H1 (cell line): Measurements from ENCODE around the gene KRTAP10-2. TPM values are rescaled to one million over a fixed set of nuclear protein-coding genes. Genes with fewer than 3 reads are reported as not detected.
A peak's percentile ranks its signal among the peaks of the same experiment; 100 is the strongest.
"Not testable (repeated sequence)": the region's sequence is repeated elsewhere in the genome, so short reads cannot be mapped to it uniquely, and the experiment has no call there.

Experiments used
- CTCF ChIA-PET: fragments of 300-600 bp; sonication (Branson Sonifier 250); formaldehyde crosslinking; loops from one replicate; lab custom pipeline; 2021; ENCODE audit not compliant: partially characterized antibody; lab: Charles Lee
- POLR2A ChIA-PET: fragments of 300-600 bp; sonication (Branson Sonifier 250); formaldehyde crosslinking; loops from one replicate; lab custom pipeline; 2021; ENCODE audit warnings: inconsistent platforms; ENCODE audit not compliant: partially characterized antibody; lab: Charles Lee
- DNase-seq, 2 experiments: peaks; one replicate each; pipeline versions ENCODE4 v3.0.0 to v3.0.0-alpha.2; 2010 to 2022; ENCODE audit warnings: low spot score in 2 of 2, low read depth in 1 of 2, mixed read lengths in 1 of 2
- FAIRE-seq: peaks from 2 replicates; lab custom pipeline; 2011; peaks lifted over from hg19 to GRCh38; lab: Jason Lieb, UNC
- H2AFZ ChIP-seq: 2 replicates; pipeline ENCODE4 v1.8.1; 2012; ENCODE audit warnings: low read length, inconsistent platforms
- H2AK5ac ChIP-seq: 2 replicates; pipeline ENCODE4 v1.6.1; 2013; ENCODE audit warnings: low read depth, low read length
- H2BK120ac ChIP-seq: replicated peaks from 2 replicates; pipeline ENCODE3; 2013; ENCODE audit warnings: low read depth, low read length, inconsistent platforms
- H2BK12ac ChIP-seq: 2 replicates; pipeline ENCODE4 v1.6.1; 2013; ENCODE audit warnings: low read depth, low read length
- H2BK15ac ChIP-seq: 2 replicates; pipeline ENCODE4 v1.6.1; 2013; ENCODE audit warnings: low read length
- H2BK20ac ChIP-seq: 2 replicates; pipeline ENCODE4 v1.6.1; 2013; ENCODE audit warnings: low read length
- H2BK5ac ChIP-seq: 2 replicates; pipeline ENCODE4 v1.6.1; 2013; ENCODE audit warnings: low read depth, low read length
- H3K14ac ChIP-seq: 2 replicates; pipeline ENCODE4 v1.6.1; 2013; ENCODE audit warnings: inconsistent platforms; ENCODE audit not compliant: insufficient read length
- H3K18ac ChIP-seq: 2 replicates; pipeline ENCODE4 v1.6.1; 2013; ENCODE audit warnings: low read length; ENCODE audit errors: extremely low read depth
- H3K23ac ChIP-seq: 2 replicates; pipeline ENCODE4 v1.6.1; 2013; ENCODE audit warnings: inconsistent platforms; ENCODE audit not compliant: insufficient read length
- H3K23me2 ChIP-seq: 2 replicates; pipeline ENCODE4 v1.6.1; 2013; ENCODE audit warnings: low read depth, low read length
- H3K27ac ChIP-seq: 2 replicates; pipeline ENCODE4 v1.6.1; 2011; ENCODE audit warnings: low read depth, low read length, inconsistent platforms
- H3K27me3 ChIP-seq, 4 experiments: replicated peaks in 1 of 4; 1 replicate in 1 of 4; 2 replicates in 3 of 4; pipeline versions ENCODE4 v1.6.1 to v1.8.1; 2011 to 2013; ENCODE audit warnings: low read length in 3 of 4, mild to moderate bottlenecking in 3 of 4, inconsistent platforms in 2 of 4, mixed read lengths in 2 of 4, moderate library complexity in 1 of 4; ENCODE audit not compliant: control insufficient read depth in 3 of 4, insufficient read depth in 3 of 4; ENCODE audit errors: extremely low read depth in 1 of 4
- H3K36me3 ChIP-seq, 4 experiments: 2 replicates each; pipeline versions ENCODE4 v1.6.1 to v1.8.1; 2011 to 2013; ENCODE audit warnings: mild to moderate bottlenecking in 4 of 4, low read length in 3 of 4, moderate library complexity in 2 of 4, control low read depth in 1 of 4, inconsistent platforms in 1 of 4; ENCODE audit not compliant: insufficient read depth in 4 of 4, control insufficient read depth in 2 of 4
- H3K4ac ChIP-seq: replicated peaks from 2 replicates; pipeline ENCODE3; 2013; ENCODE audit warnings: low read length, low read depth, mixed read lengths, inconsistent platforms; ENCODE audit not compliant: insufficient read length
- H3K4me1 ChIP-seq, 4 experiments: replicated peaks in 1 of 4; 1 replicate in 1 of 4; 2 replicates in 3 of 4; pipeline versions ENCODE4 v1.6.1 to v1.8.1; 2011 to 2013; ENCODE audit warnings: low read length in 3 of 4, inconsistent platforms in 2 of 4, mixed read lengths in 1 of 4; ENCODE audit not compliant: insufficient read depth in 4 of 4, control insufficient read depth in 3 of 4
- H3K4me2 ChIP-seq, 2 experiments: 2 replicates each; pipeline versions ENCODE4 v1.6.1 to v1.8.1; 2011 to 2013; ENCODE audit warnings: low read depth in 2 of 2, low read length in 2 of 2, control low read depth in 1 of 2, inconsistent platforms in 1 of 2, mild to moderate bottlenecking in 1 of 2; ENCODE audit not compliant: insufficient read depth in 1 of 2
- H3K4me3 ChIP-seq, 4 experiments: fragments of 200-600, 300-600 bp in 1 of 4; sonication (generic), shearing (Covaris generic), sonication (Bioruptor Twin) in 1 of 4; 2 replicates each; pipeline versions ENCODE4 v1.5.1 to v1.8.1; 2011 to 2016; ENCODE audit warnings: low read length in 4 of 4, low read depth in 3 of 4, control low read depth in 2 of 4, inconsistent platforms in 2 of 4, mild to moderate bottlenecking in 2 of 4, mixed read lengths in 1 of 4, moderate library complexity in 1 of 4; ENCODE audit not compliant: insufficient read depth in 2 of 4; ENCODE audit errors: extremely low read depth in 1 of 4
- H3K56ac ChIP-seq: replicated peaks from 2 replicates; pipeline ENCODE3; 2013; ENCODE audit warnings: low read depth, mild to moderate bottlenecking, mixed read lengths, low read length, inconsistent platforms; ENCODE audit not compliant: insufficient read length
- H3K79me1 ChIP-seq: 2 replicates; pipeline ENCODE4 v1.6.1; 2013; ENCODE audit warnings: low read depth, low read length, control low read depth
- H3K79me2 ChIP-seq, 2 experiments: 2 replicates each; pipeline versions ENCODE4 v1.6.1 to v1.8.1; 2012 to 2013; ENCODE audit warnings: low read length in 2 of 2, mild to moderate bottlenecking in 2 of 2, inconsistent platforms in 1 of 2; ENCODE audit not compliant: insufficient read depth in 2 of 2, control insufficient read depth in 1 of 2
- H3K9ac ChIP-seq, 4 experiments: replicated peaks in 1 of 4; 1 replicate in 1 of 4; 2 replicates in 3 of 4; pipeline versions ENCODE4 v1.6.1 to v1.8.1; 2011 to 2013; ENCODE audit warnings: low read depth in 3 of 4, low read length in 3 of 4, control low read depth in 2 of 4, mild to moderate bottlenecking in 2 of 4, moderate library complexity in 2 of 4, inconsistent platforms in 1 of 4; ENCODE audit errors: extremely low read depth in 1 of 4
- H3K9me3 ChIP-seq, 2 experiments: 2 replicates each; pipeline versions ENCODE4 v1.6.1 to v1.8.1; 2012 to 2013; ENCODE audit warnings: mild to moderate bottlenecking in 2 of 2, moderate library complexity in 2 of 2, control low read depth in 1 of 2, inconsistent platforms in 1 of 2, low read depth in 1 of 2, low read length in 1 of 2, mixed read lengths in 1 of 2; ENCODE audit not compliant: insufficient read depth in 2 of 2
- H4K20me1 ChIP-seq, 2 experiments: replicated peaks in 1 of 2; 2 replicates each; pipeline versions ENCODE3 to v1.8.1; 2011 to 2013; ENCODE audit warnings: inconsistent platforms in 2 of 2, low read length in 2 of 2, mild to moderate bottlenecking in 1 of 2; ENCODE audit not compliant: insufficient read depth in 2 of 2, control insufficient read depth in 1 of 2
- H4K5ac ChIP-seq: 2 replicates; pipeline ENCODE4 v1.6.1; 2013; ENCODE audit warnings: low read length, low read depth, mixed read lengths, inconsistent platforms; ENCODE audit not compliant: insufficient read length
- H4K8ac ChIP-seq: 2 replicates; pipeline ENCODE4 v1.8.0; 2013; ENCODE audit warnings: mild to moderate bottlenecking, moderate library complexity, low read length, inconsistent platforms; ENCODE audit not compliant: insufficient read depth; ENCODE audit errors: extremely low read depth
- H4K91ac ChIP-seq: replicated peaks from 2 replicates; pipeline ENCODE3; 2013; ENCODE audit warnings: low read length, mixed read lengths, inconsistent platforms; ENCODE audit not compliant: insufficient read length
- CTCF ChIP-seq, 3 experiments: IDR thresholded peaks; 1 replicate in 2 of 3; 2 replicates in 1 of 3; pipeline versions ENCODE4 v1.5.1 to v1.6.1; 2011; ENCODE audit warnings: low read length in 3 of 3, mild to moderate bottlenecking in 3 of 3, inconsistent platforms in 2 of 3, low read depth in 1 of 3, moderate library complexity in 1 of 3; ENCODE audit not compliant: insufficient read depth in 1 of 3; ENCODE audit errors: control extremely low read depth in 1 of 3
- RAD21 ChIP-seq, 2 experiments: IDR thresholded peaks in 1 of 2; conservative IDR thresholded peaks in 1 of 2; 2 replicates each; pipeline ENCODE4 v1.6.1; 2011; ENCODE audit warnings: low read depth in 2 of 2, low read length in 2 of 2, improper control_type of control experiment in 1 of 2, inconsistent platforms in 1 of 2, mild to moderate bottlenecking in 1 of 2, moderate library complexity in 1 of 2
- WGBS, 2 experiments: shearing (Covaris generic) in 1 of 2; methylation state at CpG; one replicate each; pipeline versions ENCODE4 v1.1.6 to v1.1.7; 2013 to 2015; ENCODE audit warnings: low lambda C conversion rate in 2 of 2, mixed read lengths in 2 of 2, inconsistent platforms in 1 of 2, low coverage in 1 of 2, missing lambda C conversion rate in 1 of 2; ENCODE audit not compliant: insufficient replicate concordance in 2 of 2, insufficient coverage in 1 of 2, insufficient read length in 1 of 2; ENCODE audit errors: extremely low coverage in 1 of 2, missing lambda C conversion rate in 1 of 2; 5-methylcytosine and 5-hydroxymethylcytosine counted together
- polyA plus RNA-seq, 7 experiments: library from polyadenylated mRNA; depleted of rRNA in 3 of 7; stranded (reverse) in 5 of 7; unstranded in 2 of 7; fragments of >200 nt in 5 of 7; fragments of 200-250 nt in 2 of 7; gene quantifications; 1 replicate in 5 of 7; 2 replicates in 1 of 7; 4 replicates in 1 of 7; pipeline versions ENCODE4 v1.2.1 to v1.2.3, GENCODE V29; 2011 to 2013; ENCODE audit warnings: missing spikeins in 2 of 7, mixed read lengths in 2 of 7
- total RNA-seq: library from RNA; stranded (reverse); fragmentation: NEBNext Ultra II Directional; extraction: Animal tissue kit (Norgen Biotek cat#: 25700); gene quantifications from 2 replicates; pipeline ENCODE4 v1.2.1, GENCODE V29; 2021

Gene KRTAP10-2
- total and polyA plus RNA-seq, 2 of the 8 experiments (the other 6 are each of a cell fraction or from before 2014, with no cell fraction given): 0.11 TPM; not detected in 1

DNA sequence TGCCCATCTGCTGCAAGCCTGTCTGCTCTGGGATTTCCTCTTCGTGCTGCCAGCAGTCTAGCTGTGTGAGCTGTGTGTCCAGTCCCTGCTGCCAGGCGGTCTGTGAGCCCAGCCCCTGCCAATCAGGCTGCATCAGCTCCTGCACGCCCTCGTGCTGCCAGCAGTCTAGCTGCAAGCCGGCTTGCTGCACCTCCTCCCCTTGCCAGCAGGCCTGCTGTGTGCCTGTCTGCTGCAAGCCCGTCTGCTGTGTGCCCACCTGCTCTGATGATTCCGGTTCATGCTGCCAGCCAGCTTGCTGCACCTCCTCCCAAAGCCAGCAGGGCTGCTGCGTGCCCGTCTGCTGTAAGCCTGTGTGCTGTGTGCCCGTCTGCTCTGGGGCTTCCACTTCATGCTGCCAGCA is 49.8 kb upstream of the KRTAP10-2 start:
- 0 out of 2 replicates have a peak overlapping the region, but pooled peaks have one; percentile 32 for H2BK20ac ChIP-seq
- H3K56ac ChIP-seq, H3K27me3 ChIP-seq, H3K23me2 ChIP-seq, H2AFZ ChIP-seq, H2BK120ac ChIP-seq, H3K4ac ChIP-seq, H3K4me3 ChIP-seq, H3K27ac ChIP-seq, H3K23ac ChIP-seq, H2AK5ac ChIP-seq, H3K14ac ChIP-seq, H3K36me3 ChIP-seq, H3K9me3 ChIP-seq, H4K8ac ChIP-seq, H4K91ac ChIP-seq, H3K18ac ChIP-seq, POLR2A ChIA-PET, H3K79me2 ChIP-seq, FAIRE-seq, H3K9ac ChIP-seq, H3K4me1 ChIP-seq, H4K20me1 ChIP-seq, H3K4me2 ChIP-seq, H4K5ac ChIP-seq, H3K79me1 ChIP-seq: not testable (repeated sequence)
- H2BK12ac ChIP-seq: peak overlapping the region; percentile 77; the same call in 1 of the 2 replicates
- CTCF ChIA-PET: interaction anchor here (0.6 to 1.8 kb wide), 3 partner anchors 18 to 141 kb away, joined by 3 to 13 read pairs (median 3); no protein-coding TSS in a partner anchor
- WGBS, 2 experiments: 82% methylated on average over 10 of the region's 10 CpGs; no CpG with 5 or more reads in 1 of the 2 experiments
- H2BK15ac ChIP-seq: peak overlapping the region; percentile 88; the same call in 1 of the 2 replicates
- H2BK5ac ChIP-seq: peak overlapping the region; percentile 56; the same call in 1 of the 2 replicates
- DNase-seq: peak in 1 of 2 experiments; percentile 41
- TF ChIP-seq RAD21 (IDR thresholded peaks at IDR 0.05 in 1 of 2, conservative IDR thresholded peaks at IDR 0.05 in 1 of 2; ENCODE audit: low read depth in 2 of 2, low read length in 2 of 2) (peak in 1 of 2 experiments; percentile 1; a peak in 1 of 4 replicates), CTCF (IDR thresholded peaks at IDR 0.05; ENCODE audit: control extremely low read depth in 1 of 3, insufficient read depth in 1 of 3, low read depth in 1 of 3, low read length in 3 of 3) (peak in 1 of 3 experiments; percentile 0; a peak in 2 of 4 replicates)
